OCI-LY1 (cell line): Measurements from ENCODE around the gene AJM1.
A peak's percentile ranks its signal among the peaks of the same experiment; 100 is the strongest.

Source experiments
- H2AFZ ChIP-seq: fragments of 200-600 bp; sonication (generic), shearing (Covaris generic); 2 replicates; pipeline ENCODE4 v1.6.0; 2014; ENCODE audit warnings: antibody characterized with exemption, mild to moderate bottlenecking, low read length
- H3F3A ChIP-seq: fragments of 200-600 bp; sonication (generic), shearing (Covaris generic); 2 replicates; pipeline ENCODE4 v1.6.0; 2014; ENCODE audit warnings: mild to moderate bottlenecking, antibody characterized with exemption, low read length, moderate library complexity; ENCODE audit not compliant: insufficient read depth
- H3K27ac ChIP-seq: fragments of 200-600 bp; sonication (generic); 2 replicates; pipeline ENCODE4 v1.5.1; 2014; ENCODE audit warnings: low read length, mixed run types, mild to moderate bottlenecking, low read depth; ENCODE audit not compliant: poor library complexity, severe bottlenecking
- H3K27me3 ChIP-seq: fragments of 200-600 bp; sonication (generic); 2 replicates; pipeline ENCODE4 v1.6.0; 2014; ENCODE audit warnings: antibody characterized with exemption, mild to moderate bottlenecking, low read length, moderate library complexity; ENCODE audit not compliant: insufficient read depth
- H3K36me3 ChIP-seq: fragments of 200-600 bp; sonication (generic); 2 replicates; pipeline ENCODE4 v1.6.1; 2014; ENCODE audit warnings: mild to moderate bottlenecking, antibody characterized with exemption, low read length, moderate library complexity, mixed read lengths; ENCODE audit not compliant: insufficient read depth
- H3K4me1 ChIP-seq: fragments of 200-600 bp; sonication (generic); 2 replicates; pipeline ENCODE4 v1.5.1; 2014; ENCODE audit warnings: mild to moderate bottlenecking, low read length, moderate library complexity; ENCODE audit not compliant: insufficient read depth, severe bottlenecking
- H3K4me2 ChIP-seq: fragments of 200-600 bp; sonication (generic), shearing (Covaris generic); 2 replicates; pipeline ENCODE4 v1.6.1; 2014; ENCODE audit warnings: low read length
- H3K4me3 ChIP-seq: fragments of 200-600 bp; sonication (generic); 2 replicates; pipeline ENCODE4 v1.5.1; 2014; ENCODE audit warnings: low read length, low read depth, mild to moderate bottlenecking, mixed read lengths; ENCODE audit not compliant: poor library complexity, severe bottlenecking
- H3K79me2 ChIP-seq: fragments of 200-600 bp; shearing (Covaris generic); 2 replicates; pipeline ENCODE4 v1.6.1; 2016; ENCODE audit warnings: mixed run types, low read length, mixed read lengths; ENCODE audit not compliant: insufficient read depth
- H3K9ac ChIP-seq: fragments of 200-600 bp; sonication (generic), shearing (Covaris generic); 2 replicates; pipeline ENCODE4 v1.6.1; 2014; ENCODE audit warnings: mild to moderate bottlenecking, low read length, mixed read lengths
- H3K9me2 ChIP-seq: fragments of 200-600 bp; sonication (generic), shearing (Covaris generic); 2 replicates; pipeline ENCODE4 v1.6.1; 2014; ENCODE audit warnings: low read depth, mild to moderate bottlenecking, low read length, mixed read lengths
- H3K9me3 ChIP-seq: fragments of 200-600 bp; shearing (Covaris generic); 2 replicates; pipeline ENCODE4 v1.6.1; 2014; ENCODE audit warnings: low read length, mixed read lengths
- H4K20me1 ChIP-seq: fragments of 200-600 bp; sonication (generic), shearing (Covaris generic); 2 replicates; pipeline ENCODE4 v1.6.0; 2016; ENCODE audit warnings: mild to moderate bottlenecking, low read length; ENCODE audit not compliant: insufficient read depth
- CTCF ChIP-seq: fragments of 200-600 bp; sonication (generic), shearing (Covaris generic); IDR thresholded peaks from 2 replicates; pipeline ENCODE4 v1.5.1; 2017; ENCODE audit warnings: mild to moderate bottlenecking, antibody characterized with exemption, low read length, moderate library complexity, mixed read lengths
- EZH2 ChIP-seq: fragments of 200-600 bp; sonication (generic), shearing (Covaris generic); IDR thresholded peaks from 2 replicates; pipeline ENCODE4 v1.8.0; 2017; ENCODE audit warnings: borderline replicate concordance, mixed run types, mild to moderate bottlenecking, antibody characterized with exemption, low read length, moderate library complexity, mixed read lengths

AJM1 gene

GRCh38 chr9:136806067-136806466 is 36.2 kb upstream of the AJM1 start:
- no peak for TF ChIP-seq CTCF
- no peak for TF ChIP-seq EZH2
- Histone ChIP-seq H3K9ac (no peak overlapping the region; the same call in 1 of the 2 replicates), H3K36me3 (peaks cover 35% of the 10 kb centered on the region), H3K27ac (peak overlapping the region; percentile 45), H4K20me1 (no peaks in the 10 kb centered on the region), H3K4me1 (peaks cover 38% of the 10 kb centered on the region), H3K79me2 (peaks cover 23% of the 10 kb centered on the region), H3K27me3 (no peaks in the 10 kb centered on the region), H2AFZ (no peak overlapping the region), H3K9me3 (no peaks in the 10 kb centered on the region), H3F3A (no peaks in the 10 kb centered on the region), H3K4me2 (peak overlapping the region; percentile 92; the same call in 1 of the 2 replicates), H3K9me2 (no peaks in the 10 kb centered on the region), H3K4me3 (peak overlapping the region; percentile 97)

DNA sequence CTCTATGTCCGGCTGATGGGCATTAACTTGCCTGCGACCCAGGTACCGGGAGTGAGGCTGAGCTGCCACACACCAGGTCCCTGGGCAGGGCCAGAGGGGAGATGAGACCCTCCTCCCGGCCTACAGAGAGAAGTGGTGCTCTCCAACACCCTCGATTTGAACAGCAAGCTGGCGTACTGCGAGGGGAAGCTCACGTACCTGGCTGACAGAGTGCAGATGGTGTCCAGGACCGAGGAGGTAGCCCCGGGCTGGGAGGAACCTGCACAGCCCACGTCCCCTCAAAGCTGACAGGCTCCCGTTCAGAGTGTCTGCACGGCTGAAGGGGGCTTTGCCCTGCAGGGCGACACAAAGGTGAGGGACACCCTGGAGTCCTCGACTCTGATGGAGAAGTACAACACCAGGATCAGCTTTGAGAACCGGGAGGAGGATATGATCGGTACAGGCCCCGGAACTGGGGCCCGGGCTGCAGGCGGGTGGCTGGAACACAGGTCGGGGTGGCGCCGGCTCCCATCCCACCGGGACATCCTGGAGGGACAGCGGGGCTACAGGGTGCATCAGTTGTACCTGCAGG is 35.6 kb upstream of the AJM1 start:
- no peak for TF ChIP-seq CTCF
- TF ChIP-seq EZH2: no peak
- Histone ChIP-seq H3K4me3 (peak overlapping the region; percentile 97), H3K27me3 (no peaks in the 10 kb centered on the region), H3K9me2 (no peaks in the 10 kb centered on the region), H3K79me2 (peaks cover 26% of the 10 kb centered on the region), H2AFZ (no peak overlapping the region), H3K4me1 (peaks cover 32% of the 10 kb centered on the region), H3K4me2 (peak overlapping the region; percentile 92), H4K20me1 (no peaks in the 10 kb centered on the region), H3K36me3 (peaks cover 36% of the 10 kb centered on the region), H3K9me3 (no peaks in the 10 kb centered on the region), H3K9ac (peak overlapping the region; percentile 81), H3K27ac (peak overlapping the region; percentile 45), H3F3A (no peaks in the 10 kb centered on the region)

DNA sequence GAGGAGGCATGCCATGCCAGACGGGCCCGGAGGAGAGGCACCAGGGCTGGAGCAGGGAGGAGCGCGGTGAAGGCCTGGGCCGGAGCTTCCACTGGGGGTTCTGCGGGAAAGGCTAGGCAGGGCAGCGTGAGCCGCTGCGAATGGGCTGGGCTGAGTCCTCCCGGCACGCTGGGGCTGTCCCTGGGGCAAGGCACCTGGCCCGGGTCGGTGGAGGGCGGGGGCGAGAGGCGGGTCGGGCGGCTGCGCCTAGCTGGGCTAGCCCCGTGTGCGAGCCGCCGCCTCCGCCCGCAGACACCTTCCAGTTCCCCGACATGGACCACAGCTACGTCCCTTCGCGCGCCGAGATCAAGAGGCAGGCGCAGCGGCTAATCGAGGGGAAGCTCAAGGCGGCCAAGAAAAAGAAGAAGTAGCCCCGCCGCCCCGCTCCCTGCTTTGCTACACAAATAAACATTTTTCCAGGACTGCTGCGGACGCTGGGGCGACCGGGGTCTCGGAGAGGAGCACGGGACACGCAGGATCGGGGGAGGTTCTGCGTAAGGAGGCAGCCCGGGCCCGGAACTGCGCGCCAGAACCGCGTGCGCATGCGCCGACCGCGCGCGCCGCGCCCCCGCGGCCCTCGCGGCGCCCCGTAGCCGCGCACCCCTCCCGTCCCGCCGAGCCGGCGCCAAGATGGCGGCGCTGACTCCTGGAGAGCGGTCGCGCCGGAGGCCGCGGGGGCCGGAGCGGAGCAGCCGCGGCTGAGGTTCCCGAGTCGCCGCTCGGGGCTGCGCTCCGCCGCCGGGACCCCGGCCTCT is 34.8 kb upstream of the AJM1 start, which contains the start of gene RABL6:
Gene RABL6 (plus strand): TSS at position 668 of the 794 bp plus-strand sequence. CDS start 249 bp downstream, outside the sequence.
- Histone ChIP-seq H3K27me3 (no peaks in the 10 kb centered on the region), H3K79me2 (peaks cover 27% of the 10 kb centered on the region), H2AFZ (no peak within 1 kb of the TSS), H3K4me2 (peak within 1 kb of the TSS; percentile 96), H3K9me2 (no peaks in the 10 kb centered on the region), H4K20me1 (no peaks in the 10 kb centered on the region), H3K9me3 (no peaks in the 10 kb centered on the region), H3F3A (no peaks in the 10 kb centered on the region), H3K36me3 (peaks cover 38% of the 10 kb centered on the region), H3K4me1 (peaks cover 31% of the 10 kb centered on the region), H3K27ac (peak within 1 kb of the TSS; percentile 52), H3K4me3 (peak within 1 kb of the TSS; percentile 97), H3K9ac (peak within 1 kb of the TSS; percentile 98)
- TF ChIP-seq EZH2 (no peak), CTCF (no peak)
